ENCODE measurements around the gene OSTM1. TPM values are rescaled to one million over a fixed set of nuclear protein-coding genes. Genes with fewer than 3 reads are reported as not detected.

Gene OSTM1
- total RNA-seq, 1 experiment from 2014 or later, result 20.9 TPM

- H3T11ph ChIP-seq (ENCODE audit: low read length), result no peak overlapping the region
- H3K4me1 Mint-ChIP-seq, result peaks cover 49 to 58% of the 10 kb centered on the region in 2 experiments
- peak overlapping the region; percentile 49 to 78; a peak in 4 of 5 replicates for H3K4me3 Mint-ChIP-seq
- H3K23ac ChIP-seq (ENCODE audit: insufficient read length, low read depth, low read length), result no peak overlapping the region
- no peak overlapping the region for H3K27ac Mint-ChIP-seq
- H3K23me2 ChIP-seq (ENCODE audit: insufficient read length, low read depth, low read length, poor library complexity, severe bottlenecking), result peaks cover 10% of the 10 kb centered on the region
- H3K14ac ChIP-seq (ENCODE audit: insufficient read depth, low read length), result no peak overlapping the region
- H3K79me2 ChIP-seq (ENCODE audit: insufficient read depth, low read length), result no peaks in the 10 kb centered on the region
- H2AFZ ChIP-seq (ENCODE audit: low read length), result no peak overlapping the region
- H4K5ac ChIP-seq (ENCODE audit: insufficient read length, low read depth, low read length), result no peak overlapping the region
- no peak overlapping the region for H4K8ac ChIP-seq (replicated peaks; ENCODE audit: insufficient read length, low read depth, low read length)
- H3K4ac ChIP-seq (ENCODE audit: low read depth, low read length), result no peak overlapping the region
- H3K56ac ChIP-seq (ENCODE audit: insufficient read length, low read depth, low read length), result no peak overlapping the region
- no peak for DNase-seq
- peaks cover 95% of the 10 kb centered on the region for H3K27me3 ChIP-seq (ENCODE audit: insufficient read depth, low read length)
- no CpG with 5 or more reads among the region's 45 CpGs for whole genome bisulfite sequencing (ENCODE audit: extremely low coverage, insufficient read length, low lambda C conversion rate)
- H3K4me1 ChIP-seq (ENCODE audit: insufficient read depth, low read length), result peaks cover 2% of the 10 kb centered on the region; the same call in 1 of the 2 replicates
- no peak overlapping the region for H3K27ac ChIP-seq (ENCODE audit: insufficient read length, low read depth, low read length)
- no peak overlapping the region for H2BK15ac ChIP-seq (ENCODE audit: low read depth, low read length)
- H3K79me1 ChIP-seq (ENCODE audit: insufficient read depth, low read depth, low read length, poor library complexity, severe bottlenecking), result no peaks in the 10 kb centered on the region
- H3K9me3 Mint-ChIP-seq, result peaks cover 0 to 13% of the 10 kb centered on the region in 2 experiments; a peak in 4 of 5 replicates
- H3K27me3 Mint-ChIP-seq (ENCODE audit: low read depth), result peaks cover 98% of the 10 kb centered on the region
- H3K36me3 Mint-ChIP-seq (ENCODE audit: insufficient read depth in 1 of 3, low read depth in 3 of 3), result no peaks in the 10 kb centered on the region; a peak in 1 of 7 replicates
- H2BK20ac ChIP-seq (ENCODE audit: low read depth, low read length, poor library complexity, severe bottlenecking), result no peak overlapping the region
- no peak overlapping the region for H2BK12ac ChIP-seq (ENCODE audit: insufficient read length, low read depth, low read length)
- H2AK5ac ChIP-seq (ENCODE audit: insufficient read length, low read length), result no peak overlapping the region
- no peak overlapping the region for H2BK120ac ChIP-seq (ENCODE audit: low read depth, low read length, poor library complexity, severe bottlenecking)
- no peak for TF ChIP-seq CTCF (conservative IDR thresholded peaks at IDR 0.05)
- H3K4me2 ChIP-seq (ENCODE audit: insufficient read depth, insufficient read length, low read length), result peak overlapping the region; percentile 53
- no peak overlapping the region for H3K18ac ChIP-seq (ENCODE audit: insufficient read length, low read depth, low read length)
- no peak overlapping the region for H2BK5ac ChIP-seq (ENCODE audit: insufficient read length, low read length)
- no peaks in the 10 kb centered on the region for H3K9me3 ChIP-seq (ENCODE audit: control insufficient read depth, low read depth, low read length)
- H3K9ac ChIP-seq (ENCODE audit: extremely low read depth, insufficient read length, low read length), result no peak overlapping the region
- H4K91ac ChIP-seq (ENCODE audit: insufficient read length, low read depth, low read length), result no peak overlapping the region
- no peaks in the 10 kb centered on the region for H4K20me1 ChIP-seq (ENCODE audit: control insufficient read depth, insufficient read depth, insufficient read length)
These were observed 43.8 kb upstream of the OSTM1 start for GRCh38 chr6:108118359-108118724.

Measured in H9 (cell line).